Lower lobe of right lung (tissue), 2 donors: ENCODE results near the gene SRPK2. TPM values are rescaled to one million over a fixed set of nuclear protein-coding genes. Genes with fewer than 3 reads are reported as not detected.
"Not testable (repeated sequence)": the region's sequence is repeated elsewhere in the genome, so short reads cannot be mapped to it uniquely, and the experiment has no call there.

Source experiments
- ATAC-seq, 2 donors: fragments of 200-7000 bp; cut with Tn5 transposase; one replicate each; pipeline ENCODE4 v1.9.1; 2020 to 2022; ENCODE audit warnings: mild to moderate bottlenecking in 2 of 2, moderate library complexity in 2 of 2
- DNase-seq: peaks from one replicate; pipeline ENCODE4 v3.0.0-alpha.2; 2020
- H3K27ac ChIP-seq: fragments of 200-600 bp; one replicate; pipeline ENCODE4 v1.8.0; 2022
- H3K27me3 ChIP-seq: fragments of 200-600 bp; one replicate; pipeline ENCODE4 v1.8.0; 2022; ENCODE audit warnings: low read depth
- H3K36me3 ChIP-seq: fragments of 200-600 bp; one replicate; pipeline ENCODE4 v1.8.0; 2022; ENCODE audit warnings: mild to moderate bottlenecking
- H3K4me1 ChIP-seq: fragments of 200-600 bp; one replicate; pipeline ENCODE4 v1.8.0; 2022
- H3K4me3 ChIP-seq: fragments of 200-600 bp; one replicate; pipeline ENCODE4 v1.8.0; 2022; ENCODE audit warnings: mild to moderate bottlenecking
- H3K9me3 ChIP-seq: fragments of 200-600 bp; one replicate; pipeline ENCODE4 v1.8.0; 2022
- CTCF ChIP-seq: fragments of 200-600 bp; IDR thresholded peaks from one replicate; pipeline ENCODE4 v1.8.0; 2022; ENCODE audit warnings: antibody characterized with exemption, mild to moderate bottlenecking
- intact Hi-C: fragments of 100-400 bp; cut with DNase I; formaldehyde crosslinking; loops from one replicate; pipeline ENCODE4 v1.11.0; 2022
- total RNA-seq: library from RNA; stranded (reverse); fragmentation: NEBNext Ultra II Directional; extraction: Animal tissue kit (Norgen Biotek cat#: 25700); gene quantifications from one replicate; pipeline ENCODE4 v1.2.1, GENCODE V29; 2021
- donor health status: DM: no; HTN: yes; CAD: no; lungs with severe emphysema.

Gene SRPK2
- total RNA-seq, 1 donor from 2014 or later = 43.2 TPM

- intact Hi-C loops = no loop called here
- Histone ChIP-seq H3K9me3 (no peaks in the 10 kb centered on the region), H3K27me3 (no peaks in the 10 kb centered on the region), H3K4me3 (no peak overlapping the region), H3K36me3 (no peaks in the 10 kb centered on the region), H3K4me1 (peaks cover 57% of the 10 kb centered on the region), H3K27ac (no peak overlapping the region)
- TF ChIP-seq CTCF = no peak
- ATAC-seq = no peak
- no peak for DNase-seq
Observed at GRCh38 chr7:105350906-105351305, 37.8 kb downstream of the SRPK2 start.

DNA sequence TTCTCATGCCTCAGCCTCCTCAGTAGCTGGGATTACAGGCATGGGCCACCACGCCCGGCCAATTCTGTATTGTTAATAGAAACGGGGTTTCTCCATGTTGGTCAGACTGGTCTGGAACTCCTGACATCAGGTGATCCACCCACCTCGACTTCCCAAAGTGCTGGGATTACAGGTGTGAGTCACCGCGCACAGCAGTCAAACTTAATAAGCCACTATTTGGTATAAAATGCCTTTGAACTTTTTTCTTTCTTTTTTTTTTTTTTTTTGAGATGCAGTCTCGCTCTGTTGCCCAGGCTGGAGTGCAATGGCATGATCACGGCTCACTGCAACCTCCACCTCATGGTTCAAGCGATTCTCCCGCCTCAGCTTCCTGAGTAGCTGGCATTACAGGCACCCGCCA is 40.5 kb downstream of the SRPK2 start:
- not testable (repeated sequence) for ATAC-seq

GRCh38 chr7:105346593-105347322 is 42.0 kb downstream of the SRPK2 start:
- Histone ChIP-seq H3K4me3 (no peak overlapping the region), H3K27me3 (no peaks in the 10 kb centered on the region), H3K27ac (no peak overlapping the region), H3K36me3 (no peaks in the 10 kb centered on the region), H3K4me1 (peaks cover 40% of the 10 kb centered on the region), H3K9me3 (no peaks in the 10 kb centered on the region)
- DNase-seq = no peak
- intact Hi-C loops = no loop called here
- peak; percentile 64 to 70 for ATAC-seq
- TF ChIP-seq CTCF = no peak

More for the DNA sequence above, 40.5 kb downstream of the SRPK2 start:
- H3K36me3 ChIP-seq, intact Hi-C loops, DNase-seq, H3K27me3 ChIP-seq, H3K9me3 ChIP-seq, H3K27ac ChIP-seq, H3K4me3 ChIP-seq: not testable (repeated sequence)
- H3K4me1 ChIP-seq = peaks cover 49% of the 10 kb centered on the region

- H3K27ac ChIP-seq = no peak overlapping the region
- H3K4me1 ChIP-seq = peaks cover 34% of the 10 kb centered on the region
- no peak for DNase-seq
- no peak overlapping the region for H3K4me3 ChIP-seq
- ATAC-seq = peak in 1 of 2 donors; percentile 32
- intact Hi-C loops = no loop called here
- H3K36me3 ChIP-seq = no peaks in the 10 kb centered on the region
- no peak for TF ChIP-seq CTCF
- H3K27me3 ChIP-seq = no peaks in the 10 kb centered on the region
- H3K9me3 ChIP-seq = no peaks in the 10 kb centered on the region
Observed at GRCh38 chr7:105346138-105346537, 42.6 kb downstream of the SRPK2 start.

DNA sequence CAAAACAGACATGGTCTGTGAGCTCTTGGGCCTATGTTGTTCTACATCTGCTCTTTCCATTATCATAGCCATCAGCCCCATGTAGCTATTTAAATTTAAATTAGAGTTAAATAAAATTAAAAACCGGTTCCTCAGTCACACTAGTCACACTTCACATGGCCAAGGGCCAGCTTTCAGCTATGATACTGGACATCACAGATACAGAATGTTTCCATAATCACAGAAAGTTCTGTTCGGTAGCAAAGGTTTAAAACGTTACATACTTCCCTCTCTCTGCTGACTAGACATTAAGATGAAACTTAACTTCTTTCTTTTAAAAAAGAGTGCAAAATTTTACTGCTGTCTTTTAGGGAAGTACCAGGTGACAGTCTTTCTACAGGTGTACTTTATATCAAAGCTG is 43.0 kb downstream of the SRPK2 start:
- Histone ChIP-seq H3K36me3 (no peaks in the 10 kb centered on the region), H3K9me3 (no peaks in the 10 kb centered on the region), H3K4me1 (peaks cover 30% of the 10 kb centered on the region), H3K4me3 (no peak overlapping the region), H3K27ac (no peak overlapping the region), H3K27me3 (no peaks in the 10 kb centered on the region)
- ATAC-seq = no peak
- no peak for TF ChIP-seq CTCF
- DNase-seq = no peak
- intact Hi-C loops = no loop called here

DNA sequence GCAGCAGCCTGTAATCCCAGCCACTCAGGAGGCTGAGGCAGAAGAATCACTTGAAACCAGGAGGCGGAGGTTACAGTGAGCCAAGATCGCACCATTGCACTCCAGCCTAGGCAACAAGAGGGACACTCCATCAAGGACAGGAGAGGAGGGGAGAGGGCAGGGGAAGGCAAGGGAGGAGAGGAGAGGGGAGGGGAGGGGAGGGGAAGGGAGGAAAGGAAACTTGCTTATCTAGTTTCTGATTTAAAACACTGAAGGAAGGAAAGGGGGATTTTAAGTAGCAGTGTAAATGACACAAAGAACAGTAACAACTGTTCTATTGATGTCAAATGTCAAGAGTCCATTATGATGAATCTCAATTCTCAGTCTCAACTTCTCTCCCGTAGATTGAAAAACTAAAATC is 43.7 kb downstream of the SRPK2 start:
- H3K36me3 ChIP-seq = no peaks in the 10 kb centered on the region
- no peaks in the 10 kb centered on the region for H3K9me3 ChIP-seq
- TF ChIP-seq CTCF = no peak
- ATAC-seq (no peak), DNase-seq (no peak)
- H3K27me3 ChIP-seq = no peaks in the 10 kb centered on the region
- intact Hi-C loops = no loop called here
- H3K4me3 ChIP-seq = no peak overlapping the region
- no peak overlapping the region for H3K27ac ChIP-seq
- peaks cover 30% of the 10 kb centered on the region for H3K4me1 ChIP-seq
